GM18951 (cell line): Measurements from ENCODE around the gene RASSF1.

ENCODE experiments used
- POLR2A ChIP-seq: IDR thresholded peaks from 4 replicates; pipeline ENCODE4 v1.6.1; 2011; ENCODE audit warnings: mild to moderate bottlenecking; ENCODE audit not compliant: insufficient read length, insufficient read depth; ENCODE audit errors: extremely low read depth
- in situ Hi-C: fragments of 300-500 bp; cut with MboI; formaldehyde crosslinking; loops from one replicate; pipeline ENCODE4 v1.12.0; 2022; ENCODE audit warnings: low sequenced_read_pairs, mixed read lengths, inconsistent platforms; ENCODE audit not compliant: unreplicated experiment

Gene RASSF1, protein sequence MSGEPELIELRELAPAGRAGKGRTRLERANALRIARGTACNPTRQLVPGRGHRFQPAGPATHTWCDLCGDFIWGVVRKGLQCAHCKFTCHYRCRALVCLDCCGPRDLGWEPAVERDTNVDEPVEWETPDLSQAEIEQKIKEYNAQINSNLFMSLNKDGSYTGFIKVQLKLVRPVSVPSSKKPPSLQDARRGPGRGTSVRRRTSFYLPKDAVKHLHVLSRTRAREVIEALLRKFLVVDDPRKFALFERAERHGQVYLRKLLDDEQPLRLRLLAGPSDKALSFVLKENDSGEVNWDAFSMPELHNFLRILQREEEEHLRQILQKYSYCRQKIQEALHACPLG

DNA sequence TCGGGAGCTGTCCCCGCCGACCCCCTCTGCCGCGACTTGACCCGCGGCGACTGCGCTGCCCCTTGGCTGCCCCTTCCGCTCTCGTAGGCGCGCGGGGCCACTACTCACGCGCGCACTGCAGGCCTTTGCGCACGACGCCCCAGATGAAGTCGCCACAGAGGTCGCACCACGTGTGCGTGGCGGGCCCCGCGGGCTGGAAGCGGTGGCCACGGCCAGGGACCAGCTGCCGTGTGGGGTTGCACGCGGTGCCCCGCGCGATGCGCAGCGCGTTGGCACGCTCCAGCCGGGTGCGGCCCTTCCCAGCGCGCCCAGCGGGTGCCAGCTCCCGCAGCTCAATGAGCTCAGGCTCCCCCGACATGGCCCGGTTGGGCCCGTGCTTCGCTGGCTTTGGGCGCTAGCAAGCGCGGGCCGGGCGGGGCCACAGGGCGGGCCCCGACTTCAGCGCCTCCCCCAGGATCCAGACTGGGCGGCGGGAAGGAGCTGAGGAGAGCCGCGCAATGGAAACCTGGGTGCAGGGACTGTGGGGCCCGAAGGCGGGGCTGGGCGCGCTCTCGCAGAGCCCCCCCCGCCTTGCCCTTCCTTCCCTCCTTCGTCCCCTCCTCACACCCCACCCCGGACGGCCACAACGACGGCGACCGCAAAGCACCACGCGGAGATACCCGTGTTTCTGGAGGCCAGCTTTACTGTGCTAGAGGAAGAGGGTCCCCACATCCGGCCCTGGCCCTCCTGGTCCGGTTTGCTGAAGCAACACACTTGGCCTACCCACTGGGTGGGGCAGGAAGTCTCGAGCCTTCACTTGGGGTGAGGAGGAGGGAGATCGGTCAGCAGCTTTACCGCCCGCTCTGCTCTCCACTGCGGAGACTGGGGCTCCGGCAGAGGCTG is at the start of gene RASSF1:
Gene RASSF1, minus strand, starts transcription at position 389 of the 882 bp plus-strand sequence. Its CDS starts 31 bp downstream, at position 358.
- in situ Hi-C loops: loop anchor here (10.0 kb wide), 1 partner anchor 204 kb away; no protein-coding TSS in a partner anchor
- peak; percentile 74 for TF ChIP-seq POLR2A

DNA sequence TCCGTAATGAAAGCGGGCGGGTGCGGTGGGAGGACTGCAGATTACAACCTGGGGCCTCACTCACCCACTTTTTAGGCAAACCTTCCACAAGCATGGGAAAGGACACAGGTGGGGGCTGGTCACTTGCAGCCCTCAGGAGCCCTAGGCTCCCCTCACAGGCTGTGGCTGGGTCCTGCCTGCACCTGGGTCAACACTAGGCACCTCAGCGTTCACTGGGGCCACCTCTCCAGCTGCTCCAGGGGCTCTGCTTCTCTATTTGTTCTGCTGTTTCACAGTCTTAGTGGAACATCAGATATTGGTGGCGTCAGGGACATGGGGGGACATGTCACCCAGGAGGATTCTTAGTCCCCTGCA is 48.8 kb upstream of the RASSF1 start:
- in situ Hi-C loops: no loop called here

DNA sequence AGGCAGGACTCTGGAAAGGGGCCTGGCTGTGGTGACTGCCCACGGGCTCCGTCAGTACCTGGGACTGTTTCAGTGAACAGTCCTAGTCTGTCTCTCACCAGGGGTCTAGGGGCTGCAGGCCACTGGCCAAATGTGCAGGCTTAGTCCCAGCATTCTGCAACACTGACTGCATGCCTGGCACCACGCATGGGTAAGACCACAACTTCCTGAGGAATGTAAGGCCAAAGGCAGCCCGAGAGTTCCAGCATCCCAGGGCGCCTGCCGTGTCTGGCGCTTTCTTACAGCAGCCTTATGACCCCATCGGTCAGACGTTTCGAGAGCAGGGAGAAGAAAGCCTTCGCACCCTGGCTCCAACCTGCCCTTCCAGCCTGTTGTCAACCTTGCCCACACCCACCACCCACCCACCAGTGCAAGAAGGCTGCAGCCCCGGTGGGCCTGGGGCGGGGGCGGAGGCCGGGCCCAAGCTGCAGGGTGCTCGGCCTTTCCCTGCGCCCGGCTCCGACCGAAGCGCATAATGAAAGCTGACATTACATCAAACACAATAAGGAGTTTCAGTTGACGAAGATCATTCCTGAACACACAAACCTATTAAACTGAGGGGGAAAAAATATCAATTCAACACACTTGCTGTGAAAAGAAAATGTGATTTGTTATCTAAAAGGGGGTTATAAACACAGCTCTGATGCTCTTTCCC is 48.2 kb upstream of the RASSF1 start:
- in situ Hi-C loops: no loop called here
- no peak for TF ChIP-seq POLR2A

More for the DNA sequence above, 48.8 kb upstream of the RASSF1 start:
- no peak for TF ChIP-seq POLR2A

DNA sequence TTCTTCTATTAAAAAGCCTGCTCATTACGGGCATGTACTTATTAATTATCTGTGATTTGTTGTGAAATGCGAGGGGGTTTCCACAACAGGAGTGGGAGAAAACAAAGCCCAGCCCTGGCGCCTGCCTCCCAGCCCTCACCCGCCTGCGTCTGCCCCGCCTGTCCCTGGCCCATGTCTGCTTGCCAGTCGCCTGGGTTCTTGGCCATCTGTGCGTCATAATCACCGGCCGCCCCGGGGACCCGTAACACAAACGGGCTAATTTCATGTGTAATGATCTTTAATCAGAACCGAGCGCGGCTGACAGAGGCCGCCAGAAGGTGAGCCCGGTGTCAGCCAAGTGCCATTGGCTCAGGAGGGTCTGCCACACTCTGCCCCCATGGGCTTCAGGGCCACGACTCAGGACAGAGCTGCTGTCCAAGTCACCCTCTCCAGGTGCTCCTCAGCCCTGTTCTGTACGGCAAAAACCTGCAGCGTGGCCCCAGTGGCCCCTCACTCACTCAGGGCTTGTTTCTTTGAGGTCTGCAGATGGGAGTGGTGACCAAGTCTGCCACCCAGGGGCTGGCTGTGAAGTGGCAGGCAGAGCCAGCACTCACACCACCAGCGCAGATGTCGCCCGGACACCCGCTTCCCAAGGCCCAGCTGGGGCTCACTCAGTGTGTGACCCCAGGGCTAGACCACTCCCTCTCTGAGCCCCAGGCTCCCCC is 47.5 kb upstream of the RASSF1 start:
- TF ChIP-seq POLR2A: no peak
- in situ Hi-C loops: no loop called here

DNA sequence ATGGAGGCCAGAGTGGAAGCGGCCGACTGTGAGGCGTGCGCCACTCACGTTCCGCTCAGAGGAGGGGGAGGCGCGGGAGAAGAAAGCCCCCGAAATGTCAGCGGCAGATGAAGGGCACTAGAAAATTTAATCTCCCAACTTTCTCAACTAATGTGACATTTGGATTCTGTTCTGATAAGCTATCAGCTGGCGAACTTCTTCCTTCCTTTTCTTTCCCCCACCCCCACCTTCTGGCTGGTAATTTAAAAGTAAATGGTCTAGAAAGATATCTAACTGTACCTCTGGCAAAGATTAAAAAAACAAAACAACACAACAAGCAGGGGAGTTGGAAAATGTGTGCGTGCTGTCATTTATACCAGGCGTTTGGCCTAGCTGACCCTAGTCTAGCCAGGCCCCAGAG is 45.1 kb upstream of the RASSF1 start:
- no peak for TF ChIP-seq POLR2A
- in situ Hi-C loops: no loop called here

DNA sequence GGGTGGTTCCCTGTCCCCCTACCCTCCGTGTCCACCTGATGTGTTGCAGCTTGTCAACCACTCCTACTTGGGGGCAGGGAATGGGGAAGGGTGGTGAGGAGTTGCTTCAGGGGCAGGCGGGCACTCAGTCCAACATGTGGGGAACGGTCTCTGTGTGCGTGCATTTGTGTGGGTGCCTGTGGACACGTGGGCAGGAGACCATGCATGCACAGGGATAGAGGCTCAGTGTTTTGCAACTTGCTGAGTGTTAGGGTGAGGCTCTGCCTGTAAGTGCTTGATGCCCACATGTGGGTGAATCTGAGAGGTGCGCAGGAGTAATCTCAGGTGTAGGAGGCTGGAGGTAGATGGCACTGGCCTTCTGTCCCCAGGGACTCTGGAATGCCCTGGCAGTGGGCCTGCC is 43.1 kb upstream of the RASSF1 start:
- TF ChIP-seq POLR2A: no peak
- in situ Hi-C loops: no loop called here

DNA sequence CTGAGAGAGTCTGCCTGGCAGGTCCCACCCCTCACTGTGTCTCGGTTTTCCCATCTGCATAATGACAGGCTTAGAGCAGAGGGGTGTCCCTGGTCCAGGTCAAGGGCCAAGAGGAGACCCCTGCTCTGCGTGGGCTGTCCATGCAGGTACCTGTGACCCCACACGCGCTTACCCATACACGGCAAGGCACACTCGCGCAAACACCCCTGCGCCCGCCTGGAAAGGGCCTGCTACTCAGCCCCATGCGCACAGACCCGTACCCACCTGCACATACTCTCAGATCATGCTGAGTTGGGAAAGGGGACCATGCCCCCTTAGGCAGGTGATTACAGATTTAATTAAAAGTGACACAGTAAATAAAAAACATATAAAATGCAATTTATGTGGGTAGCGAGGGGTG is 42.1 kb upstream of the RASSF1 start:
- in situ Hi-C loops: no loop called here
- TF ChIP-seq POLR2A: no peak

DNA sequence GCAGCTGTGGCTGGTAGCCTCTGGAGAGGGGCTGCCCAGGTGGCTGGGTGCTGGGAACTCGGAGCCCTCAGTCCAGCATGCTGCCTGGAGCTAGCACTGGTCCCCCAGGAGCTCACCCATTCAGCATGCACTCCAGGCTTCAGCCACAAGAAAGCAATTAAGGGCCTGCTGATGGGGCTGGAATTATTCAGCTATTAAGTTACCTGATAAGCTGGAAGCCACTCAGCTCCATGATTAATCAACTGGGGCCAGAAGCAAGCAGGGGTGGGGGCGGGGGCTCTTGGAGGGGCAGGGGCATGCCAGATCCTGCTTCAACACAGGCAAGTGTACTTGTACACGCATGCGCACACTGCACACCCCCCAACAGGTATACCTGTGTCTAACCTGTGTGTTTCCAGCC is 40.7 kb upstream of the RASSF1 start:
- no peak for TF ChIP-seq POLR2A
- in situ Hi-C loops: no loop called here

DNA sequence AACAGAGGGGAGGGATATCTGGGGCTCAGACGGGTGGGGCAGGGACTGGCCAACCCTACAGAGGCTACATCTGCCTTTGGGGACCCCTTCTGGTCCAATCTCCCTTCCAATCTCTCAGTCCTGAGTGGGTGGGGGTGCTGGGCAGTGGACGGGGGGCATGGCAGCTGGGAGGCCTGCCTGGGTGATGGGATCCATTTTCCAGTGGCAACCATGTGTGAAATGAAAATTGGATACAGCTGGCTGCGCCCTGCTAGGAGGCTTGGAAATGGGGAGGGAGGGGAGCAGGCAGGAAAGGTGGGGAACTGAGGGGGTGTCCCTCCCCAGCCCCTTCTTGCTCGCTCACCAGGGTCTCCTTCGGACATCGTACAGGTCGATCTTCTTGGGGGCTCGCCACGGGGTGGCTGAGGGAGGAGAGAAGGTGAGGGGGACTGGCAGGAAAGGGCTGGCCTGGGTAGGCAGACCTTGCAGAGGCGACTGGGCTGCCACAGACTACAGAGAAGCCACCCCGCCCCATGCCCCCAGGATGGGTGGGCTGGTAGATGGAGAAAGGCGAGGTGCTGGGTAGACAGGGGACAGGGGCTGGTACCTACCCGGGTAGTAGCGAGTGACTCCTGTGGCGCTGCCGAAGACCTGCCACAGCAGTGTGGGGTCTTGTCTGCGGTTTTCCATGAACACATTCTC is 39.9 kb upstream of the RASSF1 start:
- no peak for TF ChIP-seq POLR2A

DNA sequence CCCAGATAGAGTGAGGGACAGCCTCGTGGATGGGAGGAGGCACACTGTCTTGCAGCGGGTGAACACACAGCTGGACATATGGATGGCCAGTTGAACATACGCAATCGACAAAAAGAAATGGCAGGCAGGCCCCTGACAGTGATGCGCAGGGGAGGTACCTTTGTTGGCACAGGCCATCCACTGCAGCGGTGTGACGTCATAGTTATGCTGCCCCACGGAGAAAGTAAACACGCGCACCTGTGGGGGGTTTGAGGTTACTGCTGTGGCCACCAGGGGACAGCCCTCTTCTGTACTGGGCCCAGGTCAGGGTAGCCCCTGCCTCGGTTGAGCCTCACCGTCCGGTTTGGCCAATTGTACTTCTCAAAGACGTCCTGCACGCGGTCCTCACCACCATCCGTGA is 38.1 kb upstream of the RASSF1 start:
- in situ Hi-C loops: no loop called here
- TF ChIP-seq POLR2A: no peak

More for the DNA sequence above, 39.9 kb upstream of the RASSF1 start:
- in situ Hi-C loops: no loop called here

DNA sequence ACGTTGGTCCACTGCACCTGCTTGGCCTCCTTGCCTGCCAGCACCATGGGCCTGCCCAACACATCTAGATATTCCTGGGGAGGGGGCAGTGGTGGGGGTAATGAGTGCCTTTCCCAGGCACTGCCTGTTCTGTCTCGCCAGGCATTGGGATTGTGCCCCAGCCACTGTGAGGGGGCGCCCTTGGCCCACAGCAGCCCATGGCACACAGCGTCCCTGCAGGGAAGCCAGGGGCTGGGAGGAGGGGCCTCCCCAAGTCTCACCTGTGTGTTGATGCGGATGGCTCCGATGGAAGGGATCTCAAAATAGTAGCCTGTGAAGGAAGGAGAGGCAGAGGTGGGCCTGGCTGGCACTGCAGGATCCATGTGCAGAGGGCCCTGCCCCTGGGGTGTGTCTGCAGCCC is 37.4 kb upstream of the RASSF1 start:
- in situ Hi-C loops: no loop called here
- no peak for TF ChIP-seq POLR2A

DNA sequence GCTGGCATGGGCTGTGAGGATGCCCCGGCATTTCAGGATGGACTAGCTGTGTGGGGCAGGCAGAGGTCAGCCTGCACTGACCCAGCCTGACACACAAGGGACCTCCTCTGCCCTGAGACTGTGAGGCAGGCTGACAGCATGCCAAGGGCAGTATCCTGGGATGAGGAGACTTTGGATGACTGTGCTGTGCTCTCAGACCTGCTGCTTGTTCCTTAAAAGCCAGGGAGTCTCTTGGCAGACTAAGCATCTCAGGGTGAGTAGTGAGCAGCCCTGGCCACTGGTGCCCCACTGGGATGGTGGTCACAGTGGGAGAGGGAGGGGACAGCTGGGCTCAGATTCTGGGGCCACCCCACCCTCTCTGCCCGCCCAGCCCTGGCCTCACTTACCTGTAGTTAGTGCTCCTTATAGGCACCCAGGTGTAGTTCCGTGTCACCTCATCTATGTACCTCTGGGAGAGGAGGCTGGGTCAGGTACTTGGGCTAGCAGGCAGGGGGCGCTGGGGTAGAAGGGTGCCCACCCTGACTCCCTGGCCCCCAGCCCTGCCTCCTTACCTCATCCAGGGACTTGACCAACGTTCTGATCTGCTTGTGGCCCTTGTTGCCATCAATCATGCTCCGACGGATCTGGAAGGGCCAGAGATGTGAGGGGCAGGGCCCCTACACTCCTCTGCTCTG is 34.8 kb upstream of the RASSF1 start:
- TF ChIP-seq POLR2A: no peak
- in situ Hi-C loops: no loop called here
